ENCODE data around the gene MSRB3.
A peak's percentile ranks its signal among the peaks of the same experiment; 100 is the strongest.

MSRB3 gene

DNA sequence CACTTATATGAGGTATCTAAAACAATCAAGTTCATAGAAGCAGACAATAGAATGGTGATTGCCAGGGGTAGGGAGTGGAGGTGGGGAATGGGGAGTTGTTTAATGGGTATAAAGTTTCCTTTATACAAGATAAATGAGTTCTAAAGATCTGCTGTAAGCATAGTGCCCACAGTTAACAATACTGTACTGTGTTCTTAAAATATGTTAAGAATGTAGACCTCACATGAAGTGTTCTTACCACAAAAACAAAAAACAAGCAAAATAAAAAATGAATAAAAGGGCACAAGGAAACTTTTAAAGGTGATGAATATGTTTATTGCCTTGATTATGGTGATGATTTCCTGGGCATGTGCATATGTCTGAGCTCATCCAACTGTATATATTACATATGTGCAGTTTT, 211.8 kb downstream of the MSRB3 start:
- H3K4me3 ChIP-seq (ENCODE audit: low read length, poor library complexity, severe bottlenecking), result no peak overlapping the region
- no peak for TF ChIP-seq EZH2phosphoT487 (IDR thresholded peaks at IDR 0.05; ENCODE audit: borderline replicate concordance)
- TF ChIP-seq, protein P1, sequence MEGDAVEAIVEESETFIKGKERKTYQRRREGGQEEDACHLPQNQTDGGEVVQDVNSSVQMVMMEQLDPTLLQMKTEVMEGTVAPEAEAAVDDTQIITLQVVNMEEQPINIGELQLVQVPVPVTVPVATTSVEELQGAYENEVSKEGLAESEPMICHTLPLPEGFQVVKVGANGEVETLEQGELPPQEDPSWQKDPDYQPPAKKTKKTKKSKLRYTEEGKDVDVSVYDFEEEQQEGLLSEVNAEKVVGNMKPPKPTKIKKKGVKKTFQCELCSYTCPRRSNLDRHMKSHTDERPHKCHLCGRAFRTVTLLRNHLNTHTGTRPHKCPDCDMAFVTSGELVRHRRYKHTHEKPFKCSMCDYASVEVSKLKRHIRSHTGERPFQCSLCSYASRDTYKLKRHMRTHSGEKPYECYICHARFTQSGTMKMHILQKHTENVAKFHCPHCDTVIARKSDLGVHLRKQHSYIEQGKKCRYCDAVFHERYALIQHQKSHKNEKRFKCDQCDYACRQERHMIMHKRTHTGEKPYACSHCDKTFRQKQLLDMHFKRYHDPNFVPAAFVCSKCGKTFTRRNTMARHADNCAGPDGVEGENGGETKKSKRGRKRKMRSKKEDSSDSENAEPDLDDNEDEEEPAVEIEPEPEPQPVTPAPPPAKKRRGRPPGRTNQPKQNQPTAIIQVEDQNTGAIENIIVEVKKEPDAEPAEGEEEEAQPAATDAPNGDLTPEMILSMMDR (conservative IDR thresholded peaks at IDR 0.05; ENCODE audit: low read length), result no peak
- no peaks in the 10 kb centered on the region for H3K9me3 ChIP-seq (ENCODE audit: insufficient read depth, low read depth, low read length)
- peaks cover 16% of the 10 kb centered on the region for H3K4me1 ChIP-seq (ENCODE audit: insufficient read depth, low read length, poor library complexity, severe bottlenecking)
- H3K9ac ChIP-seq (ENCODE audit: low read depth, low read length, poor library complexity, severe bottlenecking), result no peak overlapping the region
- no peaks in the 10 kb centered on the region for H3K36me3 ChIP-seq (ENCODE audit: insufficient read depth, low read length)
- no peaks in the 10 kb centered on the region for H4K20me1 ChIP-seq (ENCODE audit: insufficient read depth, low read length, poor library complexity, severe bottlenecking)
- no peak overlapping the region for H2AFZ ChIP-seq (ENCODE audit: low read length)
- no peaks in the 10 kb centered on the region for H3K9me2 ChIP-seq (replicated peaks; ENCODE audit: low read depth, low read length)
- no peaks in the 10 kb centered on the region; the same call in 1 of the 2 replicates for H3F3A ChIP-seq (ENCODE audit: low read depth)
- no peak overlapping the region for H3K4me2 ChIP-seq (ENCODE audit: low read depth, low read length, poor library complexity, severe bottlenecking)
- no peaks in the 10 kb centered on the region for H3K79me2 ChIP-seq (ENCODE audit: insufficient read depth, low read length)
- peaks cover 15% of the 10 kb centered on the region for H3K27me3 ChIP-seq (ENCODE audit: insufficient read depth, low read length, poor library complexity, severe bottlenecking)

DNA sequence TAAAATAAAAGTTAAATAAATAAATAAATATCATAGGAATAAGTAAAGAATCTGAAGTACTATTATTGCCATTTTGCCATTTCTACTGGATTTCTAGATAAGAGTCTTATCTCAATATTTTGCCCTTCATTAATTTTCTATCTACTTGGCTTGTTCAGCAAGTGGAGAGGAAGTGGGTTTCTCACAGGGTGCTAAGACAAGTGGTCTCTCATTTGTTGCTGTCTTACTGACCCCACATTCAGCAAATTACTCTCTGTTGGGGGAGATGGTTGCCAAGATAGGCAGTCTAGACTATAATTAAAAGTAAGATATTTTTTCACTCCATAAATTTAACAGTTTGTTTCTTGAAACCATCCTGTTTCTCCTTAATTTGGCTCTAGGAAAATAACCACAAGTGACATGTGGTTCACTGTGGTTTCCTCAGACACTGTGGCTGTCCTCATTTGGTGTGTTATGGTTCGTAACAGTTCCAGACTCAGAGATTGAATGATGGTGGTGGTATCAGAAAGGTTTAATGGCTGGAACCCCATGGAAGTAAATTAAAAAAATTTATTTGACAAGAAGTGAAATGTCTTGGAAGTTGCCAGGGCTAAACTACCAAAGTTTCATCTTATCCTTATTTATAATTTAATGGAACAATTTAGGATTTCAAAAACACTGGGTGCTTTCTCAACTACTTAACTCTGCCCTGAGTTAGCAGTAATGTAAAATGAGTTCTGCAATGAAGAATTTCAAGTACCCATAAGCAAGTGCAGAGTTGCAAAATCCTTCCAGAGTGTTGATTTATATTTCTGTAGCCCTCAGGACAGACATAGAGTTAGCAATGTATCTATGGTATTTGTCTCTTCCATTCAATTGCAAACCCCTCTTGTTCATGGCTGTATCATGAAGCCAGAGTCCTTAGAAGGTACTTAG, 214.8 kb downstream of the MSRB3 start:
- H3K9ac ChIP-seq (ENCODE audit: low read depth, low read length, poor library complexity, severe bottlenecking), result no peak overlapping the region
- H3F3A ChIP-seq (ENCODE audit: low read depth), result no peaks in the 10 kb centered on the region; the same call in 1 of the 2 replicates
- H3K79me2 ChIP-seq (ENCODE audit: insufficient read depth, low read length), result no peaks in the 10 kb centered on the region
- H3K4me2 ChIP-seq (ENCODE audit: low read depth, low read length, poor library complexity, severe bottlenecking), result peak overlapping the region; percentile 10
- peaks cover 44% of the 10 kb centered on the region for H3K27me3 ChIP-seq (ENCODE audit: insufficient read depth, low read length, poor library complexity, severe bottlenecking)
- H3K9me2 ChIP-seq (replicated peaks; ENCODE audit: low read depth, low read length), result no peaks in the 10 kb centered on the region
- no peak overlapping the region for H2AFZ ChIP-seq (ENCODE audit: low read length)
- H3K36me3 ChIP-seq (ENCODE audit: insufficient read depth, low read length), result no peaks in the 10 kb centered on the region
- H4K20me1 ChIP-seq (ENCODE audit: insufficient read depth, low read length, poor library complexity, severe bottlenecking), result no peaks in the 10 kb centered on the region
- TF ChIP-seq EZH2phosphoT487 (IDR thresholded peaks at IDR 0.05; ENCODE audit: borderline replicate concordance), result peak; percentile 53; the same call in 1 of the 2 replicates
- TF ChIP-seq, protein P1 (conservative IDR thresholded peaks at IDR 0.05; ENCODE audit: low read length), result no peak
- H3K4me1 ChIP-seq (ENCODE audit: insufficient read depth, low read length, poor library complexity, severe bottlenecking), result peaks cover 16% of the 10 kb centered on the region
- H3K4me3 ChIP-seq (ENCODE audit: low read length, poor library complexity, severe bottlenecking), result no peak overlapping the region
- no peaks in the 10 kb centered on the region for H3K9me3 ChIP-seq (ENCODE audit: insufficient read depth, low read depth, low read length)

DNA sequence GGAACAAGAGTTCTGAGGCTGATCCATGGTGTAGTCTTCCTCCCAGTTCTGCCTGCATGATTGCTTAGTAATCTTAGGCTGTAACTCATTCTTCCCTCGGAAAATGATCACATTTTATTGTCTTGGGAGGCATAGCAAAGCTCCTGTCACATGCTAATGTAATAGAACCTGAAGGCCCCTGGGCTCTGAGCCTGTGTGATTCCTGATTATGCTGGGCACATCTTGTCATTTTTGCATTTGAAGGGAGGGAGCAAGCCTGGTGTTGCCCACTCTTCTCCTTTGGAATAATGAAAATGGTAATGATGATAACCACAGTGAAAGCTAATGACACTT, 215.4 kb downstream of the MSRB3 start:
- H2AFZ ChIP-seq (ENCODE audit: low read length), result no peak overlapping the region
- H3K9me3 ChIP-seq (ENCODE audit: insufficient read depth, low read depth, low read length), result no peaks in the 10 kb centered on the region
- no peak overlapping the region for H3K4me3 ChIP-seq (ENCODE audit: low read length, poor library complexity, severe bottlenecking)
- no peaks in the 10 kb centered on the region for H3K9me2 ChIP-seq (replicated peaks; ENCODE audit: low read depth, low read length)
- no peaks in the 10 kb centered on the region for H4K20me1 ChIP-seq (ENCODE audit: insufficient read depth, low read length, poor library complexity, severe bottlenecking)
- no peak overlapping the region for H3K9ac ChIP-seq (ENCODE audit: low read depth, low read length, poor library complexity, severe bottlenecking)
- H3K79me2 ChIP-seq (ENCODE audit: insufficient read depth, low read length), result no peaks in the 10 kb centered on the region
- no peaks in the 10 kb centered on the region for H3F3A ChIP-seq (ENCODE audit: low read depth)
- H3K27me3 ChIP-seq (ENCODE audit: insufficient read depth, low read length, poor library complexity, severe bottlenecking), result peaks cover 46% of the 10 kb centered on the region
- H3K4me1 ChIP-seq (ENCODE audit: insufficient read depth, low read length, poor library complexity, severe bottlenecking), result peaks cover 16% of the 10 kb centered on the region
- no peaks in the 10 kb centered on the region for H3K36me3 ChIP-seq (ENCODE audit: insufficient read depth, low read length)
- H3K4me2 ChIP-seq (ENCODE audit: low read depth, low read length, poor library complexity, severe bottlenecking), result peak overlapping the region; percentile 10
- TF ChIP-seq, protein P1 (conservative IDR thresholded peaks at IDR 0.05; ENCODE audit: low read length), result no peak
- no peak for TF ChIP-seq EZH2phosphoT487 (IDR thresholded peaks at IDR 0.05; ENCODE audit: borderline replicate concordance)
